Chondrocyte (in vitro differentiated cells): Measurements from ENCODE around the gene DNAJB5. TPM values are rescaled to one million over a fixed set of nuclear protein-coding genes. Genes with fewer than 3 reads are reported as not detected.

Experiments used
- DNase-seq: peaks from one replicate; pipeline ENCODE4 v3.0.0; 2021; ENCODE audit warnings: mixed read lengths, low spot score
- H3K27ac Mint-ChIP-seq: one replicate; pipeline ENCODE4 v1.8.0; 2021; ENCODE audit warnings: mild to moderate bottlenecking, moderate library complexity, mixed read lengths; ENCODE audit not compliant: unreplicated experiment
- H3K27me3 Mint-ChIP-seq: 2 replicates; pipeline ENCODE4 v1.8.0; 2021; ENCODE audit warnings: low read depth, mixed read lengths
- H3K36me3 Mint-ChIP-seq: 2 replicates; pipeline ENCODE4 v1.8.0; 2021; ENCODE audit warnings: low read depth, mixed read lengths
- H3K4me1 Mint-ChIP-seq: 2 replicates; pipeline ENCODE4 v1.8.0; 2021; ENCODE audit warnings: low read depth, mild to moderate bottlenecking, mixed read lengths
- H3K4me3 Mint-ChIP-seq: one replicate; pipeline ENCODE4 v1.8.0; 2021; ENCODE audit warnings: mild to moderate bottlenecking, moderate library complexity, mixed read lengths; ENCODE audit not compliant: unreplicated experiment
- H3K9me3 Mint-ChIP-seq: 2 replicates; pipeline ENCODE4 v1.8.0; 2021; ENCODE audit warnings: low read depth, mixed read lengths
- total RNA-seq: library from RNA; stranded (reverse); gene quantifications from 3 replicates; pipeline ENCODE4 v1.2.1, GENCODE V29; 2021
- TF ChIP-seq, protein P1 (sequence below): fragments of 200-600 bp; sonication (generic); IDR thresholded peaks from 2 replicates; pipeline ENCODE4 v1.5.0; 2021; ENCODE audit warnings: antibody characterized with exemption, mild to moderate bottlenecking, moderate library complexity

Gene DNAJB5
- total RNA-seq, 1 donor from 2014 or later: 15.2 TPM

DNA sequence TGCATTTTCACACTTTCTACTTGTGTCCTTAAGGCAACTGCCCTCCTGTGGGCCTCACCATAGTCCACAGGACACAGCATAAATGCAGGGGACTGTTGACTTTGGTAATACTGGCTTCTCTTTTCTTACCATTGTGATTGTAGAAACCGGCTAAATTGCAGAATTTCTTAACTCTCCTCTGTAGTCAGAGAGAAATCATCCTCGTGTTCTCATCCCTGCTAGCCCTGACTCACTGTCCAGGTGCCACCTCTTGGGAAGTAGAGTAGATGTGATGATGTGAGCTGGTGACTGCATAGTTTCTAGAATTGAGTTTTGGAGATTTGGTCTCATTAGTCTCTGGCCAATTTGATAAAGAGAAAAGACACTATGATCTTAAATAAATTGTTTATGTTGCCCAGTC is 26.0 kb upstream of the DNAJB5 start:
- no peak for DNase-seq
- Mint-ChIP-seq H3K4me3 (no peak overlapping the region), H3K27me3 (peaks cover 80% of the 10 kb centered on the region), H3K36me3 (no peaks in the 10 kb centered on the region), H3K4me1 (no peaks in the 10 kb centered on the region), H3K27ac (no peak overlapping the region), H3K9me3 (no peaks in the 10 kb centered on the region)
- TF ChIP-seq, protein P1, sequence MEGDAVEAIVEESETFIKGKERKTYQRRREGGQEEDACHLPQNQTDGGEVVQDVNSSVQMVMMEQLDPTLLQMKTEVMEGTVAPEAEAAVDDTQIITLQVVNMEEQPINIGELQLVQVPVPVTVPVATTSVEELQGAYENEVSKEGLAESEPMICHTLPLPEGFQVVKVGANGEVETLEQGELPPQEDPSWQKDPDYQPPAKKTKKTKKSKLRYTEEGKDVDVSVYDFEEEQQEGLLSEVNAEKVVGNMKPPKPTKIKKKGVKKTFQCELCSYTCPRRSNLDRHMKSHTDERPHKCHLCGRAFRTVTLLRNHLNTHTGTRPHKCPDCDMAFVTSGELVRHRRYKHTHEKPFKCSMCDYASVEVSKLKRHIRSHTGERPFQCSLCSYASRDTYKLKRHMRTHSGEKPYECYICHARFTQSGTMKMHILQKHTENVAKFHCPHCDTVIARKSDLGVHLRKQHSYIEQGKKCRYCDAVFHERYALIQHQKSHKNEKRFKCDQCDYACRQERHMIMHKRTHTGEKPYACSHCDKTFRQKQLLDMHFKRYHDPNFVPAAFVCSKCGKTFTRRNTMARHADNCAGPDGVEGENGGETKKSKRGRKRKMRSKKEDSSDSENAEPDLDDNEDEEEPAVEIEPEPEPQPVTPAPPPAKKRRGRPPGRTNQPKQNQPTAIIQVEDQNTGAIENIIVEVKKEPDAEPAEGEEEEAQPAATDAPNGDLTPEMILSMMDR: no peak

DNA sequence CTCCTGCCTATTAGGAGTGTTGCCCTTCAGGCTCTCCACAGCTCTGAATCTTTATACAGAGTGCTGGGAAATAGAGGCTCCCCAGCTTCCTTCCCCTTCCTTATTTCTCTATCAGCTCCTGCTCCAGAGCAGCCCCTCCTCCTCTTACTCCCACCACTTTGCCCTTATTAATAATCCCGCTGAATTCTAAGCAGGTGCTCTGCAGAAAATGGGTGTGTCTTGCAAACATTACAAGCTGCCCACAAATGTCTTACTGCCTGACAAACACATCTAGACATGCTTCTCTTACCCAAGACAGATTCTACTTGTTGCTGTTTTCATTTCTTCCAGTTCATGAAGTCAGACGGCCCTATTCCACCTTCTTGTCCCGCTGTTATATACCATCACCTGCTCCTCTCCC is 25.1 kb upstream of the DNAJB5 start:
- no peaks in the 10 kb centered on the region for H3K4me1 Mint-ChIP-seq
- peaks cover 77% of the 10 kb centered on the region for H3K27me3 Mint-ChIP-seq

GRCh38 chr9:34971146-34971811 is 18.3 kb upstream of the DNAJB5 start:
- Mint-ChIP-seq H3K4me3 (no peak overlapping the region), H3K9me3 (no peaks in the 10 kb centered on the region), H3K27me3 (peaks cover 63% of the 10 kb centered on the region), H3K36me3 (no peaks in the 10 kb centered on the region), H3K27ac (no peak overlapping the region), H3K4me1 (no peaks in the 10 kb centered on the region)
- no peak for DNase-seq
- TF ChIP-seq, protein P1: no peak

More for the DNA sequence above, 25.1 kb upstream of the DNAJB5 start:
- DNase-seq: no peak
- Mint-ChIP-seq H3K9me3 (no peaks in the 10 kb centered on the region), H3K27ac (no peak overlapping the region), H3K36me3 (no peaks in the 10 kb centered on the region), H3K4me3 (no peak overlapping the region)
- TF ChIP-seq, protein P1: no peak

- H3K4me1 Mint-ChIP-seq: no peaks in the 10 kb centered on the region
- TF ChIP-seq, protein P1: no peak
- H3K4me3 Mint-ChIP-seq: no peak overlapping the region
- no peak for DNase-seq
- no peak overlapping the region for H3K27ac Mint-ChIP-seq
- H3K9me3 Mint-ChIP-seq: no peaks in the 10 kb centered on the region
- peaks cover 68% of the 10 kb centered on the region for H3K27me3 Mint-ChIP-seq
- H3K36me3 Mint-ChIP-seq: no peaks in the 10 kb centered on the region
Observed at GRCh38 chr9:34974664-34975063, 14.9 kb upstream of the DNAJB5 start.

DNA sequence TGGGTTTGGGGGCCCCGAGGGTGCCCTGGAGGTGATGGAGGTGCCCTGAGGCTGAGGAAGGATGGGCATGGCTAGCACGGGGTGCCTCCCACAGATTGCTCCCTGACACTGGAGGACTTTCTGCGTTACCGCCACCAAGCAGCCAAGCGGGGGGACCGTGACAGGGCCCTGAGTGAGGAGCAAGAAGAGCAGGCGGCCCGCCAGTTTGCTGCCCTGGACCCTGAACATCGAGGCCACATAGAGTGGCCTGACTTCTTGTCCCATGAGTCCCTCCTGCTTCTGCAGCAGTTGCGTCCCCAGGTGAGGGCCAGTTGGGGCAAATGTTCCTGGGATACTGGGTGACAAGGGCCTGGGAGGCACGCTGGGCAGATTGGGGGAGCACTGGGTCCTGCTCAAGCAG is 13.1 kb upstream of the DNAJB5 start:
- no peaks in the 10 kb centered on the region for H3K9me3 Mint-ChIP-seq
- TF ChIP-seq, protein P1: no peak
- no peak overlapping the region for H3K27ac Mint-ChIP-seq
- no peak for DNase-seq
- no peak overlapping the region for H3K4me3 Mint-ChIP-seq
- peaks cover 61% of the 10 kb centered on the region for H3K27me3 Mint-ChIP-seq
- no peaks in the 10 kb centered on the region for H3K36me3 Mint-ChIP-seq
- H3K4me1 Mint-ChIP-seq: no peaks in the 10 kb centered on the region
